OCI-LY3 (cell line): ENCODE data around the gene KAT7.

Experiments
- CTCF ChIP-seq: fragments of 200-600, 300-600 bp; sonication (generic); IDR thresholded peaks from 2 replicates; pipeline ENCODE4 v1.5.1; 2014; ENCODE audit warnings: antibody characterized with exemption, low read length, low read depth
- EZH2phosphoT487 ChIP-seq: fragments of 200-600 bp; shearing (Covaris generic); IDR thresholded peaks from 2 replicates; pipeline ENCODE4 v1.6.1; 2018; ENCODE audit warnings: antibody characterized with exemption, mixed run types, low read depth

GRCh38 chr17:49788478-49789242 lies at the start of gene KAT7:
- TF ChIP-seq CTCF (no peak), EZH2phosphoT487 (no peak)
